HepG2 (cell line): Measurements from ENCODE around the gene NUFIP1. TPM values are rescaled to one million over a fixed set of nuclear protein-coding genes. Genes with fewer than 3 reads are reported as not detected.

Source experiments
- ERF ChIP-seq: IDR thresholded peaks from 2 replicates; pipeline ENCODE4 v1.6.1; 2018; ENCODE audit warnings: missing biosample characterization, missing genetic modification reagents
- JUND ChIP-seq: sonication (generic); formaldehyde crosslinking; IDR thresholded peaks from 2 replicates; pipeline ENCODE4 v1.8.0; 2022; ENCODE audit warnings: mild to moderate bottlenecking, missing genetic modification reagents
- KMT2A ChIP-seq: sonication (generic); formaldehyde crosslinking; IDR thresholded peaks from 2 replicates; pipeline ENCODE4 v1.4.0; 2020; ENCODE audit warnings: missing genetic modification reagents
- NFIB ChIP-seq: sonication (generic); formaldehyde crosslinking; IDR thresholded peaks from 2 replicates; pipeline ENCODE4 v1.9.0; 2021; ENCODE audit warnings: missing genetic modification reagents, mild to moderate bottlenecking, borderline replicate concordance
- NR2F2 ChIP-seq: IDR thresholded peaks from 2 replicates; pipeline ENCODE4 v1.6.1; 2012; ENCODE audit warnings: low read depth, inconsistent platforms, borderline replicate concordance
- RFX5 ChIP-seq: IDR thresholded peaks from 2 replicates; pipeline ENCODE4 v1.6.1; 2011; ENCODE audit warnings: low read depth, low read length, improper control_type of control experiment
- SIN3A ChIP-seq: IDR thresholded peaks from 2 replicates; pipeline ENCODE4 v1.6.1; 2011; ENCODE audit warnings: low read depth, mild to moderate bottlenecking, control low read depth, low read length, borderline replicate concordance
- ZKSCAN8 ChIP-seq: IDR thresholded peaks from 2 replicates; pipeline ENCODE4 v1.6.1; 2016; ENCODE audit warnings: borderline replicate concordance, missing genetic modification reagents, missing compliant biosample characterization
- ZNF263 ChIP-seq: sonication (generic); formaldehyde crosslinking; IDR thresholded peaks from 2 replicates; pipeline ENCODE4 v1.4.0; 2020; ENCODE audit warnings: missing genetic modification reagents
- ZNF350 ChIP-seq: sonication (generic); formaldehyde crosslinking; IDR thresholded peaks from 2 replicates; pipeline ENCODE4 v1.4.0; 2020; ENCODE audit warnings: mild to moderate bottlenecking, low read depth, missing genetic modification reagents, borderline replicate concordance
- ZNF383 ChIP-seq: sonication (generic); formaldehyde crosslinking; IDR thresholded peaks from 2 replicates; pipeline ENCODE4 v1.4.0; 2020; ENCODE audit warnings: missing genetic modification reagents, mild to moderate bottlenecking, borderline replicate concordance
- ZNF746 ChIP-seq: sonication (generic); formaldehyde crosslinking; IDR thresholded peaks from 2 replicates; pipeline ENCODE4 v1.8.0; 2022; ENCODE audit warnings: mild to moderate bottlenecking, missing genetic modification reagents
- polyA plus RNA-seq, 8 experiments: library from polyadenylated mRNA; depleted of rRNA in 3 of 8; stranded (reverse) in 7 of 8; unstranded in 1 of 8; fragments of >200 nt; fragmentation: Illumina TruSeq in 4 of 8; extraction: Trizol in 4 of 8; gene quantifications; 2 replicates each; pipeline versions ENCODE4 v1.2.1 to v1.2.3, GENCODE V29; 2011 to 2016; ENCODE audit warnings: low read depth in 4 of 8, missing spikeins in 1 of 8, mixed read lengths in 1 of 8; ENCODE audit not compliant: insufficient read depth in 1 of 8
- total RNA-seq, 5 experiments: library from RNA; depleted of rRNA; stranded (reverse); fragments of >200 nt; fragmentation: Illumina TruSeq; extraction: Trizol; gene quantifications; 2 replicates each; pipeline ENCODE4 v1.2.3, GENCODE V29; 2016; ENCODE audit warnings: low read depth in 1 of 5
- TF ChIP-seq, protein P1 (sequence below): sonication (generic); formaldehyde crosslinking; IDR thresholded peaks from 2 replicates; pipeline ENCODE4 v1.9.0; 2022; ENCODE audit warnings: missing genetic modification reagents, mild to moderate bottlenecking, borderline replicate concordance
- TF ChIP-seq, protein P2 (sequence below): sonication (generic); formaldehyde crosslinking; IDR thresholded peaks from 2 replicates; pipeline ENCODE4 v1.4.0; 2020; ENCODE audit warnings: mild to moderate bottlenecking, missing genetic modification reagents
- TF ChIP-seq, protein P3 (sequence below): sonication (generic); formaldehyde crosslinking; IDR thresholded peaks from 2 replicates; pipeline ENCODE4 v1.8.1; 2023; ENCODE audit warnings: mild to moderate bottlenecking, missing genetic modification reagents
- TF ChIP-seq, protein P4 (sequence below): IDR thresholded peaks from 2 replicates; pipeline ENCODE4 v1.4.0; 2020; ENCODE audit warnings: mild to moderate bottlenecking, missing genetic modification reagents
- TF ChIP-seq, protein P5 (sequence below): sonication (generic); formaldehyde crosslinking; IDR thresholded peaks from 2 replicates; pipeline ENCODE4; 2020; ENCODE audit warnings: missing genetic modification reagents, mild to moderate bottlenecking, borderline replicate concordance

NUFIP1 gene
- total and polyA plus RNA-seq, 2 of the 13 experiments (the other 11 are each of a cell fraction or from before 2014, with no cell fraction given) = 1.9 to 10.3 TPM

DNA sequence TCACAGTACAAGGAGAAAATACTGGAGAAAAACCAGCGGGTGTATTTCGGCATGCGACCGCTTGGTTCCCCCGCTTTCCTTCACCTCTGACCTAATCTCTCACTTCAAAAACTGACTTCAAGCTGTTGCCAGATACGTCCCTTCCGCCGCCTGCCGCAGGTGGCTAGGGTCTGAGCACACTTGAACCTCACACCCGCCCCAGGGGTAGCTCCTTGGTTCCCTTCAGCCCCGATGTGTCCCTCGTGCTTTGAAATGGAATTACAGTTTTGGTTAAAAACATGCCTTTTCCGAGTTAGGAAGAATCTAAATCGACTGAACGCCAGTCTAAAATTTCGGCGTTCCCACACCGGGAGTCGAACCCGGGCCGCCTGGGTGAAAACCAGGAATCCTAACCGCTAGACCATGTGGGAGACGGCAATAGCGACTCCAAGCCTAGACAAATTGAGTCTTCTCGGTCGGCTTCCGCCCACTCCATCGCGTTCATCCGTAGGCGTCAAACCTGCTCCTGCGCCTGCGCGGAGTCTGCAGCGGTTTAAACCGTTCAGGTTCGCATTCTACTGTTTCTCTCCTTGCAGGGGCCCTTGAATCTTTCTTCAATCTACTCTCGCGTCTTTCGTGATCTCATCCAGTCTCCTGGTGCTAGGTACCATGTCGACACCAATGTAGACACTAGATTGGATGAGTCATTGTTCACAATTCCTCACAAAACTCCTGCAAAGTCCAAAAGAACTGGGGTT is 71.5 kb downstream of the NUFIP1 start (continued):
- TF ChIP-seq, protein P1, sequence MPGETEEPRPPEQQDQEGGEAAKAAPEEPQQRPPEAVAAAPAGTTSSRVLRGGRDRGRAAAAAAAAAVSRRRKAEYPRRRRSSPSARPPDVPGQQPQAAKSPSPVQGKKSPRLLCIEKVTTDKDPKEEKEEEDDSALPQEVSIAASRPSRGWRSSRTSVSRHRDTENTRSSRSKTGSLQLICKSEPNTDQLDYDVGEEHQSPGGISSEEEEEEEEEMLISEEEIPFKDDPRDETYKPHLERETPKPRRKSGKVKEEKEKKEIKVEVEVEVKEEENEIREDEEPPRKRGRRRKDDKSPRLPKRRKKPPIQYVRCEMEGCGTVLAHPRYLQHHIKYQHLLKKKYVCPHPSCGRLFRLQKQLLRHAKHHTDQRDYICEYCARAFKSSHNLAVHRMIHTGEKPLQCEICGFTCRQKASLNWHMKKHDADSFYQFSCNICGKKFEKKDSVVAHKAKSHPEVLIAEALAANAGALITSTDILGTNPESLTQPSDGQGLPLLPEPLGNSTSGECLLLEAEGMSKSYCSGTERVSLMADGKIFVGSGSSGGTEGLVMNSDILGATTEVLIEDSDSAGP (CRISPR knock-in tag) = peak; percentile 76; the same call in 1 of the 2 replicates
- TF ChIP-seq JUND = no peak
- TF ChIP-seq, protein P2, sequence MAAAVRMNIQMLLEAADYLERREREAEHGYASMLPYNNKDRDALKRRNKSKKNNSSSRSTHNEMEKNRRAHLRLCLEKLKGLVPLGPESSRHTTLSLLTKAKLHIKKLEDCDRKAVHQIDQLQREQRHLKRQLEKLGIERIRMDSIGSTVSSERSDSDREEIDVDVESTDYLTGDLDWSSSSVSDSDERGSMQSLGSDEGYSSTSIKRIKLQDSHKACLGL (CRISPR knock-in tag) = no peak
- TF ChIP-seq ERF (CRISPR knock-in tag) = peak; percentile 72
- TF ChIP-seq ZNF746 (CRISPR knock-in tag) = peak; percentile 33; the same call in 1 of the 2 replicates
- TF ChIP-seq RFX5 = no peak
- 0 out of 2 replicates have a peak, but pooled peaks have one; percentile 64 for TF ChIP-seq SIN3A
- no peak; the same call in 1 of the 2 replicates for TF ChIP-seq NR2F2
- TF ChIP-seq ZNF263 (CRISPR knock-in tag) = 0 out of 2 replicates have a peak, but pooled peaks have one; percentile 41
- no peak; the same call in 1 of the 2 replicates for TF ChIP-seq ZNF383
- TF ChIP-seq, protein P3, sequence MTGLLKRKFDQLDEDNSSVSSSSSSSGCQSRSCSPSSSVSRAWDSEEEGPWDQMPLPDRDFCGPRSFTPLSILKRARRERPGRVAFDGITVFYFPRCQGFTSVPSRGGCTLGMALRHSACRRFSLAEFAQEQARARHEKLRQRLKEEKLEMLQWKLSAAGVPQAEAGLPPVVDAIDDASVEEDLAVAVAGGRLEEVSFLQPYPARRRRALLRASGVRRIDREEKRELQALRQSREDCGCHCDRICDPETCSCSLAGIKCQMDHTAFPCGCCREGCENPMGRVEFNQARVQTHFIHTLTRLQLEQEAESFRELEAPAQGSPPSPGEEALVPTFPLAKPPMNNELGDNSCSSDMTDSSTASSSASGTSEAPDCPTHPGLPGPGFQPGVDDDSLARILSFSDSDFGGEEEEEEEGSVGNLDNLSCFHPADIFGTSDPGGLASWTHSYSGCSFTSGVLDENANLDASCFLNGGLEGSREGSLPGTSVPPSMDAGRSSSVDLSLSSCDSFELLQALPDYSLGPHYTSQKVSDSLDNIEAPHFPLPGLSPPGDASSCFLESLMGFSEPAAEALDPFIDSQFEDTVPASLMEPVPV (CRISPR knock-in tag) = no peak
- TF ChIP-seq, protein P4, sequence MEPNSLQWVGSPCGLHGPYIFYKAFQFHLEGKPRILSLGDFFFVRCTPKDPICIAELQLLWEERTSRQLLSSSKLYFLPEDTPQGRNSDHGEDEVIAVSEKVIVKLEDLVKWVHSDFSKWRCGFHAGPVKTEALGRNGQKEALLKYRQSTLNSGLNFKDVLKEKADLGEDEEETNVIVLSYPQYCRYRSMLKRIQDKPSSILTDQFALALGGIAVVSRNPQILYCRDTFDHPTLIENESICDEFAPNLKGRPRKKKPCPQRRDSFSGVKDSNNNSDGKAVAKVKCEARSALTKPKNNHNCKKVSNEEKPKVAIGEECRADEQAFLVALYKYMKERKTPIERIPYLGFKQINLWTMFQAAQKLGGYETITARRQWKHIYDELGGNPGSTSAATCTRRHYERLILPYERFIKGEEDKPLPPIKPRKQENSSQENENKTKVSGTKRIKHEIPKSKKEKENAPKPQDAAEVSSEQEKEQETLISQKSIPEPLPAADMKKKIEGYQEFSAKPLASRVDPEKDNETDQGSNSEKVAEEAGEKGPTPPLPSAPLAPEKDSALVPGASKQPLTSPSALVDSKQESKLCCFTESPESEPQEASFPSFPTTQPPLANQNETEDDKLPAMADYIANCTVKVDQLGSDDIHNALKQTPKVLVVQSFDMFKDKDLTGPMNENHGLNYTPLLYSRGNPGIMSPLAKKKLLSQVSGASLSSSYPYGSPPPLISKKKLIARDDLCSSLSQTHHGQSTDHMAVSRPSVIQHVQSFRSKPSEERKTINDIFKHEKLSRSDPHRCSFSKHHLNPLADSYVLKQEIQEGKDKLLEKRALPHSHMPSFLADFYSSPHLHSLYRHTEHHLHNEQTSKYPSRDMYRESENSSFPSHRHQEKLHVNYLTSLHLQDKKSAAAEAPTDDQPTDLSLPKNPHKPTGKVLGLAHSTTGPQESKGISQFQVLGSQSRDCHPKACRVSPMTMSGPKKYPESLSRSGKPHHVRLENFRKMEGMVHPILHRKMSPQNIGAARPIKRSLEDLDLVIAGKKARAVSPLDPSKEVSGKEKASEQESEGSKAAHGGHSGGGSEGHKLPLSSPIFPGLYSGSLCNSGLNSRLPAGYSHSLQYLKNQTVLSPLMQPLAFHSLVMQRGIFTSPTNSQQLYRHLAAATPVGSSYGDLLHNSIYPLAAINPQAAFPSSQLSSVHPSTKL (CRISPR knock-in tag) = peak; percentile 52; the same call in 1 of the 2 replicates
- TF ChIP-seq ZKSCAN8 (CRISPR knock-in tag) = peak; percentile 32; the same call in 1 of the 2 replicates
- TF ChIP-seq, protein P5, sequence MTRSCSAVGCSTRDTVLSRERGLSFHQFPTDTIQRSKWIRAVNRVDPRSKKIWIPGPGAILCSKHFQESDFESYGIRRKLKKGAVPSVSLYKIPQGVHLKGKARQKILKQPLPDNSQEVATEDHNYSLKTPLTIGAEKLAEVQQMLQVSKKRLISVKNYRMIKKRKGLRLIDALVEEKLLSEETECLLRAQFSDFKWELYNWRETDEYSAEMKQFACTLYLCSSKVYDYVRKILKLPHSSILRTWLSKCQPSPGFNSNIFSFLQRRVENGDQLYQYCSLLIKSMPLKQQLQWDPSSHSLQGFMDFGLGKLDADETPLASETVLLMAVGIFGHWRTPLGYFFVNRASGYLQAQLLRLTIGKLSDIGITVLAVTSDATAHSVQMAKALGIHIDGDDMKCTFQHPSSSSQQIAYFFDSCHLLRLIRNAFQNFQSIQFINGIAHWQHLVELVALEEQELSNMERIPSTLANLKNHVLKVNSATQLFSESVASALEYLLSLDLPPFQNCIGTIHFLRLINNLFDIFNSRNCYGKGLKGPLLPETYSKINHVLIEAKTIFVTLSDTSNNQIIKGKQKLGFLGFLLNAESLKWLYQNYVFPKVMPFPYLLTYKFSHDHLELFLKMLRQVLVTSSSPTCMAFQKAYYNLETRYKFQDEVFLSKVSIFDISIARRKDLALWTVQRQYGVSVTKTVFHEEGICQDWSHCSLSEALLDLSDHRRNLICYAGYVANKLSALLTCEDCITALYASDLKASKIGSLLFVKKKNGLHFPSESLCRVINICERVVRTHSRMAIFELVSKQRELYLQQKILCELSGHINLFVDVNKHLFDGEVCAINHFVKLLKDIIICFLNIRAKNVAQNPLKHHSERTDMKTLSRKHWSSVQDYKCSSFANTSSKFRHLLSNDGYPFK = peak; percentile 40; the same call in 1 of the 2 replicates
- TF ChIP-seq ZNF350 = peak; percentile 97
- no peak for TF ChIP-seq KMT2A
- TF ChIP-seq NFIB = no peak
